CD4-positive, alpha-beta T cell treated with Interleukin-21 for 1 hour (primary cell): ENCODE results near the gene NAXD.
"Not testable (repeated sequence)": the region's sequence is repeated elsewhere in the genome, so short reads cannot be mapped to it uniquely, and the experiment has no call there.

Experiments
- DNase-seq: peaks from one replicate; pipeline ENCODE4 v3.0.0-alpha.2; 2020

NAXD gene

DNA sequence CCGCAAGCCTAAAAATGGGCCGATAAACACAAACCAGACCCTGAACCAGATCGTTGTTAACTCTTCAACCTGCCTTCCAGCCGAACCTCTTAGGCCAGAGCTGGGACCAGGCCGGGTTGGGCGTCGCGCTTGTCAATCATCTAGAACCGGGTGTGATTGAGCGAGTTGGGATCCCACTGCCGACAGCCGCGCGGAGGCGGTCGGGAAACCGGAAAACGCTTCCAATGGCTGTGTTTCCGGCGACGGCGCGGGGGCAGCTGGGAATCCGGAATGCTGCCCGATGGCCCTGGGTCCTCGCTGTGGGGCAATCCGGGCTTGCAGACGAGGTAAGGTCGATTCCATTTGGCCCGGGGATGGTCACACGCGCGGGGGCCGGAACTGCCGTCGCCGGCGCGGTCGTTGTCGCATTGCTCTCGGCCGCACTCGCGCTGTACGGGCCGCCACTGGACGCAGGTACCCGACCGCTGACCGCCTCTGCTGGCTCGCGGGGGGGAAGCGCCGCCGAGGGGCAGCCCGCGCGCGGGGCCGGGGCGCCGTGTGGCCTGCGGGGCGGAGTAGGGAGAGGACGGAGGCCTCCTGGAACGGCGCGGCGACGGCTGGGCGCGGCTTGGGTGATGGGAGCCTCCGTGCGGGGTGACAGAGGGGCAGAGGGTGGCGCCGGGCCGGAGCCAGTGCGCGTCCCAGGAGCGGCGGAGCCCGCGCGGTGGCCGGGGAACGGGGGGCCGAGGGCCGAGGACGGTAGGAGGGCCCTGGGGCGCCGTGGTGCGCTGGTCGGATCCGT, at the start of gene NAXD:
Gene NAXD, plus strand, starts transcription at position 224 of the 781 bp plus-strand sequence. Its CDS starts 57 bp downstream, at position 281.
- DNase-seq, result peak; percentile 83

DNA sequence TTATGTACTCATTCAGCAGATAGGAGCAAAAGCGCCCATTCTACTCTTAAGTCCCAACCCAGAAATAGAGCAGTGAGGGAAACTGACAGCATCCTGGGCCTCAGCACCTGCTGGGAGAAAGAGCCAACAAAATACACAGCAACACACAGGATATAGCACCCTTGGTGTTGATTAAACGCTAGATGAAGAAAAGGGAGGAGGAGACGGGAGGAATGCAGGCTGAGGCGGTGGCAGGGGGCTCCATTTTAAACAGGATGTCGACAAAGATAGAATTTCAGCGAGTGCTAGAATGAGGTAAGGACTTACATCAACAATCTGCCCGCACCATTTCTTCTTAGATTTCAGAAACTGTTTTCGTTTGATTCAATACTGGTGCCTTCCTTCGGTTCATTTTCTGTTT, 49.2 kb upstream of the NAXD start:
- DNase-seq, result no peak

GRCh38 chr13:110568612-110569011, 46.7 kb upstream of the NAXD start:
- DNase-seq, result no peak

- not testable (repeated sequence) for DNase-seq
Measured at GRCh38 chr13:110569962-110570361, 45.4 kb upstream of the NAXD start.

DNA sequence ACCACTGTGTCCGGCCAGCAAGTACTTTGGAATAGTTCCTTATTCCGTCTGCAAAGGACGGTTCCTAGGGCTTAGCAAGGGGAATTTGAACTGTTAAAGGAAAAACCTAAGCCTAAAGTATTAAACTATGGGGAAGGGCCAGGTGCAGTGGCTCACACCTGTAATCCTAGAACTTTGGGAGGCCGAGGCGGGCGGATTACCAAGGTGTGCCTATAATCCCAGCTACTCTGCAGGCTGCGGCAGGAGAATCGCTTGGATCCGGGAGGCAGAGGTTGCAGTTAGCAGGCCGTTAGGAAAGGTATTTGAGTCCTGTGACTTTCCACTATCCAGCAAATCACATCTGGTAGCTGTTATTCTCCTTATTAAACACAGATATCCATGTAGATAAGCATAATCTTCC, 44.5 kb upstream of the NAXD start:
- no peak for DNase-seq

DNA sequence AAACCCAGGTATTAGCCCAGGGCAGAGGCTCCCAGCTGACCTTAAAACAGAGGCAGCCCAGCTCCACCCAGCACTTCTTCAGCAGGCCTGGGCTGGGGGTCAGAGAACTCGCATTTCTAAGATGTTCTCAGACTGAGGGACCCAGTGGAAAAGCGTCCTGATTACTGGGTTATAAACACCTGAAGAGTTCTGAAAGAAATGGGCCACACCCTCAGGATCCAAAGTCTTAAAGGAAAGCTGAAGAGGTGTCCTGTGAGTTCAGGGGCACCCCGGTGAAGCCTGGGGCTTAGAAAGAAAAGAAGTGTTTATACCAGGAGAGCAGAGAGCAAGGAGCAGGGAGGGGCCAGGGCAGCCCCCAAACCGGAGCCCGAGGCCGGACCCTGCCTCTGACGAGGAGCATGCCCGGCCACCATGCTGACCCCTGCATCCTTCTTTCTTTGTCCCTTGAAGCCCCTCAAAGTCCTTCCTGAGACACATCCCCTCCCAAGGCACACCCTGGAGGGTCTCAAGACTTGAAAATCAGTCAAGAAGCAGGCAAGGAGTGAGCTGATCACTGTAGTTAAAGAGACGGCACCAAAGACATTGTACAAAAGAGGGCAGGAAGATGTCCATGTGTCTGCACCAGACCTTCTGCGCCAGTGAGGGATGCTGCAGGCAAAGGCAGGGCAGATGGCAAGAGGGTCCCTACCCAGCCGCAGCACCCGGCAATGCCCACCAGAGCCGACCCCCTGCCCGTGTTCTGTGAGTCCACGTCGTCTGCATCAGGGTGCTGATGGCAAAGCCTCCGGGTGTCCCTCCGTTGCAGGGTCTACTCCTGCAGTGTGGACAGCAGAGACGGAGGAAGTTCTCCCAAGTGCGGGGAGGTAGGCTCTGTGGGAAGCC, 43.2 kb upstream of the NAXD start:
- DNase-seq, result no peak

- no peak for DNase-seq
Measured at GRCh38 chr13:110572778-110573118, 42.6 kb upstream of the NAXD start.

DNA sequence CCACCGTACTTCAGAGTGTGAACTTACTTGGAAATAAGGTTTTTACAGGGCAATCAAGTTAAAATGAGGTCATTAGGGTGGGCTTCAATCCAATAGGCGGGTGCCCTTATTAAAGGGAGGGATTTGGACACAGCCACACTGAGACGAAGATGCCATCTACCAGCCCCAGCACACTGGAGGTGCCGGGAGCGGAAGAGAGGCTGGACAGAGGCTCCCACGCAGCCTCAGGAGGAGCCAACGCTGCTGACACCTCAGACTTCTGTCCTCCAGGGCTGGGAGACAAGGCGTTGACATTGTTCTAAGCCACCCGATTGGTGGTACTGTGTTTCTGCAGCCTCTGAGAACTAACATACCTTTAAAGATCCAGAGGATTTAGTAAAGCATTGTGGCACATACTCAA, 41.2 kb upstream of the NAXD start:
- no peak for DNase-seq

- DNase-seq, result peak; percentile 7
Measured at GRCh38 chr13:110575322-110576069, 39.8 kb upstream of the NAXD start.

GRCh38 chr13:110576070-110576394, 39.3 kb upstream of the NAXD start:
- DNase-seq, result no peak

DNA sequence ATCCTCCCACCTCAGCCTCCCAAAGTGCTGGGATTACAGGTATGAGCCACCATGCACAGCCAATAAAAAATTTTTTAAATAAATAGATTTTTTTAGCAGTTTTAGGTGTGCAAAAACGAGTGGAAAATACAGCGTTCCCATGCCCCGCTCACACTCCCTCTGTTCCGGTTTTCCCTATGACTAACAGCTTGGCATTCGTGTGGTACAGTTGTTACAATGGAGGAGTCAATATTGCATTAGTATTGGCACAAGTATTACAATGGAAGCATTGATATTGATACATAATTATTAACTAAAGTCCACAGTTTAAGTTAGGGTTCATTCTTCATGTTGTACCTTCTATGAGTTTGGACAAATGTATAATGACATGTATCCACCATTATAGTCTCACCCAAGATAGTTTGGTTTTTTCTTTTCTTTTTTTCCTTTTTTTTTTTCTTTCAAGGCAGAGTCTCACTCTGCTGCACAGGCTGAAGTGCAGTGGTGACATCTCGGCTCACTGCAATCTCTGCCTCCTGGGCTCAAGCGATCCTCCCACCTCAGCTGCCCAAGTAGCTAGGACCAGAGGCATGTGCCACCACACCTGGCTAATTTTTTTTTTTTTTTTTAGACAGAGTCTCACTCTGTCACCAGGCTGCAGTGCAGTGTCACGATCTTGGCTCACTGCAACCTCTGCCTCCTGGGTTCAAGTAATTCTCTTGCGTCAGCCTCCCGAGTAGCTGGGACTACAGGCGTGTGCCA, 38.4 kb upstream of the NAXD start:
- DNase-seq, result no peak

DNA sequence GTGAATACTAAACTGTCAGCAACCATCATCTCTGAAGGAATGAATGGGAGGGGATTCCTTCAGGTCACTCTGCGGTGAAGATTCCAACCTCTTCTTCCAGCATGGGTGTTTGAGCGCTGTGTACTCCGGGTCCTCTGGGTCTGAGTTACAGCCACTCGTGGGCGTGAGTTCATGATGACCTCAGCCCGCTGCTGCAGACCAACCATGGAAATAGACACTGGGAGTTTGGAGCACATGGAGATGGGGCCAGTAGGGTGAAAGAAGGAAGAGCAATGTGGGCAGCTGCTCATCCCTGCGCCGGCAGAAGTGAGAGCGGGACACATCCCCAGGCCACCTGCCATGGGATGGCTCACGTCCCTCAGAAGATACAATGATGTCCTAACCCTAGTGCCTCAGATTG, 37.0 kb upstream of the NAXD start:
- no peak for DNase-seq

- no peak for DNase-seq
Measured at GRCh38 chr13:110580800-110581199, 34.5 kb upstream of the NAXD start.

GRCh38 chr13:110581506-110582185, 33.7 kb upstream of the NAXD start:
- DNase-seq, result no peak

DNA sequence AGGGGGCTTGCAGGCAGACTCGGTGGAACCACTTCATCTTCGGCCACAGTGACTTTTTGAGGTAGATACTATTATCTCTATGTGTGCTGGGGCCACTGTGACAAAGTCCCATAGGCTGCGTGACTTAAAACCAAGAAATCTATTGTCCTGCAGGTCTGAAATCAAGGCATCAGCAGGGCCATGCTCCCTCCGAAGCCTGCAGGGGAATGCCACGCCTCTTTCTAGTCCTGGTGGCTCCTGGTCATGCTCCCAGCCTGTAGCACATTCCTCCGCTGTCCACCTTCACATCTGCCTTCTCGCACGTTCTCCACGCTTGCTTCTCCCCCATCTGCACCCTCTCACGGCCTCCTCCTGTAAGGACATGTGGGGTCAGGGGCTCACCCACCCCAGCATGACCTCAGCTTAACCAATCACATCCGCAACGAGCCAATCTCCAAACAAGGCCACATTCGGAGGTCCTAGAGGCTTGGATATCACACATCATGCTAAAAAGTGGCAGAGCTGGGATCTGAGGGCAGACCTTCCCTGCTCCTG, 32.9 kb upstream of the NAXD start:
- DNase-seq, result no peak

- DNase-seq, result no peak
Measured at GRCh38 chr13:110583178-110583865, 32.0 kb upstream of the NAXD start.

DNA sequence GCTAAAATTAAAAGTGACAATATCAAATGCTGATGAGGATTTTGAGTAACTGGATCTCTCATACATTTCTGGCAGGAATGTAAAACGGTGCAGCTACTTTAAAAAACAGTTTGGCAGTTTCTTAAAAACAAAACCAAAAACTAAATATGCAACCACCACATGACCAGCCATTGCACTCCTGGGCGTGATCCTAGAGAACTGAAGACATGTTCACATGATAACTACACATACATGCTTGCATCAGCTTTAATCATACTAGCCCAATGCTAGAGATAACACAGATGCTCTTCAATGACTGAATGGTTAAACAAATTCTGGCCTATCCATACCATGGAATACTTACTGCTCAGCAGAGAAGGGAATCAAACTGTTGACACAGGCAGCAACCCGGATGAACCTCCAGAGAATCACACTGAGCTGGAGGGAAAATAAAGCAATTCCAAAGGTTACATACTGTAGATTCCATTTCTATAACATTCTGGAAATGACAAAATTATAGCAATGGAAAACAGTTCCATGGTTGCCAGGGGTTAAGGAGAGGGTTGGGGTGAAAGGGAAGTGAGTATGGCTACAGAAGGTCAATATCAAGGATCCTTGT, 25.5 kb upstream of the NAXD start:
- DNase-seq, result no peak

DNA sequence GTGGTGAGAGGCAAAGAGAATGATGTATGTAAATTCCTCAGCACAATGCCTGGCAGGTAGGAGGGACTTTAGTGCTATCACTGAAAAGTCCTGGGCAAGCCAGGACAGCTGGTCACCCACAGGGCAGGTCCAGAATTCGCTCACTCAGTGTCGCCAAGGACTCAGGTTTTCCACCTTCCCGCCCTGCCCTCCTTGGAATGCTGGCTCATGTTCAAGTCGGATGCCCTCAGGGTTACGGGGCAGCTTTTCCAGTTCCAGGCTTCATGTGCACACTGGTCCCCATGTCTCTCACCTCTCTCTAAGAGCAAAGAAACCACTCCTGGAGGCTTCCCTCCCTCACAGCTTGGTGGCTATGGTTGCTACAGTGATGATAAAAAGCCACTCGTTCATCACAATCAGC, 24.8 kb upstream of the NAXD start:
- DNase-seq, result no peak

DNA sequence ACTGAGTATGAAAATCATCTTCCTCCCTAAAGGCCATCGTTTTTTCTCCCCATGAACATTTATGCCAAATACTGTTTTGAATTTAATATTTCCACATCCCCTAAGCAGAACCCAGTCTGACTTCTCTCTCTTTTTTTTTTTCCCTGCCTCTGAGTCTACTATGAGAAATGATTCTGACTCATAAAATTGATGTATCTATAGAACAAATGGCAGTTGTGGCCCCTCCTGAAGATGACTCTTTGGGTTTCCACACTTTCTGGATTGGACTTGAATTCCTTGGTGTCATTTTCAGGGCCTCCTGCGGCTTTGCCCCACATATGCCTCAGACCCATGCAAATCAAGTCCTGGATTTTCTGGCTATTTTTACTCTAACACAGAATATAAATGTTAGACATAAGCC, 22.7 kb upstream of the NAXD start:
- DNase-seq, result no peak

DNA sequence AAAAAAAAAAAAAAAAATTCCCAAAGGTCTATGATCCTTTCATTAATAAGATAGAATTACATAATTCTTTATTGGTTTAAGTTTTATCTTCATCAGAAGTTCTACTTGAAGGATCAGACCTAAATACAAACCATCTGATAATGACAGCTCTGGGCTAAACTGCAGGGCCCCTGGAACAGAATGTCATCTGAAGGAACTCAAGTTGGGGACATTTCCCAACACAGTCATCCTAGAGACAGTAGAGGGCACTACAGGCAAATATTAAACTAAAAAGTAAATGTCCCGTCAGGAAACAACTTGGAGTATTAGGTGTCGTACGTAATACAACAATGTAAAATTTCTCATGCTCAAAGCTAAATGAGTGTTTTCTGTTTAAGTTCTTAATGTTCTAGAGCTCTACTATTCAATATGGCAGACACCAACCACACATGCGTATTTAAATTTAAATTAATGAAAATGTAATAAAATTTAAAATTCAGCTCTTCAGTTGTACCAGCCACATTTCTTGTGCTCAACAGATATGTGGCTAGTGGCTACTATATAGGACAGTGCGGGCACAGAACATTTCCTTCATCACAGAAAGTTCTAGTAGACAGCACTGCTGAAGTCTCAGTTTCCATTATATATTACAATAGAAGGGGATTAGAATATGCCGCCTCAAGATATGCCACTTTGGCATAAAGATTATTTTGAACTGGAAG, 21.8 kb upstream of the NAXD start:
- peak; percentile 58 for DNase-seq
